ENCODE measurements around the gene MPP1. TPM values are rescaled to one million over a fixed set of nuclear protein-coding genes. Genes with fewer than 3 reads are reported as not detected.

Gene MPP1
- polyA plus RNA-seq, 2 of the 4 experiments (the other 2 are of a cell fraction): 10.7 to 14.3 TPM

DNA sequence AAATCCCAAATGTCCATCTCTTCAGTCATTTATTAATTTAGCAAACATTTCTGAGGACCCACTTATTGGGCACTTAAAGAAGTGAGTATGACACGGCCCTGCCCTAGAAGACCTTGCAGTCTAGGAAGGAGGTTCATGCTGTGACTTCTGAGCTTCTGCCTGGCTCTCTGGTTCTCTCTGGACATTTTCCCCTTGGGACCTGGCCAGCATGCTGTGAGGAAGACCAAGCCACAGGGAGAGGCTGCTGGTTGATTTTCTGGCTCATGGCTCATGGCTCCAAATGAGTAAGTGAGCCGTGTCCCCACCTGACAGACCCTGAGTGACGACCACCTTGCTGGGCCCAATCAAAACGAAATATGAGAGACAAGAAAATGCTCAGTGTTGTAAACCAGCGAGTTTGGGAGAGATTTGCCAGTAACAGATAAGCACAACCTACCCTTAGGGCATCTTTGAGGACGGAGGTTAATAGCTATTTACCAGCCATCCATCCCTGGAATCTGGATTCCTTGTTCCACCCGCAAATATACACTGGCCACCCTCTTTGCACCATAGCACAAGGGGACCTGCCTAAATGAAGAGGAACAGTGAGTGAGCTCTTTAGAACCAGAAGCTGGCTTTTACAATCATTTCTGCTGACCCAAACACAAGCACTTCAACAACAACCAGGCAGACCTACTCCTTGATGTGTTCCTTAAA, 876 bp downstream of the MPP1 start:
- FAIRE-seq (no peak), DNase-seq (ENCODE audit: low read depth in 1 of 2, low spot score in 1 of 2) (no peak), ATAC-seq (no peak)
- Histone ChIP-seq H3K4me1 (peaks cover 24% of the 10 kb centered on the region), H3K27ac (peak overlapping the region in 1 of 2 experiments; percentile 85; a peak in 4 of 6 replicates), H3K4me2 (peak overlapping the region; percentile 88), H3K4me3 (peak overlapping the region; percentile 59), H3K9me3 (0 out of 3 replicates have a peak, but pooled peaks cover 6% of the 10 kb centered on the region)
- CTCF ChIA-PET: interaction anchor here (0.7 kb wide), 1 partner anchor 19 kb away, joined by 5 read pairs; no protein-coding TSS in a partner anchor
- TF ChIP-seq, protein P1, sequence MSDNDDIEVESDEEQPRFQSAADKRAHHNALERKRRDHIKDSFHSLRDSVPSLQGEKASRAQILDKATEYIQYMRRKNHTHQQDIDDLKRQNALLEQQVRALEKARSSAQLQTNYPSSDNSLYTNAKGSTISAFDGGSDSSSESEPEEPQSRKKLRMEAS (IDR thresholded peaks at IDR 0.05): no peak
- TF ChIP-seq GATA3 (IDR thresholded peaks at IDR 0.05; ENCODE audit: borderline replicate concordance) (no peak), RFX5 (IDR thresholded peaks at IDR 0.05) (no peak), KDM1A (IDR thresholded peaks at IDR 0.05; ENCODE audit: low read depth) (no peak), POLR2AphosphoS2 (conservative IDR thresholded peaks at IDR 0.05; ENCODE audit: low read length) (no peak), TFCP2L1 (CRISPR knock-in tag; IDR thresholded peaks at IDR 0.05) (no peak), MAFK (IDR thresholded peaks at IDR 0.05; ENCODE audit: partially characterized antibody) (no peak), HDAC2 (IDR thresholded peaks at IDR 0.05) (no peak), POLR2A (IDR thresholded peaks at IDR 0.05; ENCODE audit: low read length) (no peak), EP300 (IDR thresholded peaks at IDR 0.05) (no peak), ZC3H11A (IDR thresholded peaks at IDR 0.05) (no peak), CHD2 (IDR thresholded peaks at IDR 0.05; ENCODE audit: low read length, partially characterized antibody) (no peak)
- TF ChIP-seq, protein P2, sequence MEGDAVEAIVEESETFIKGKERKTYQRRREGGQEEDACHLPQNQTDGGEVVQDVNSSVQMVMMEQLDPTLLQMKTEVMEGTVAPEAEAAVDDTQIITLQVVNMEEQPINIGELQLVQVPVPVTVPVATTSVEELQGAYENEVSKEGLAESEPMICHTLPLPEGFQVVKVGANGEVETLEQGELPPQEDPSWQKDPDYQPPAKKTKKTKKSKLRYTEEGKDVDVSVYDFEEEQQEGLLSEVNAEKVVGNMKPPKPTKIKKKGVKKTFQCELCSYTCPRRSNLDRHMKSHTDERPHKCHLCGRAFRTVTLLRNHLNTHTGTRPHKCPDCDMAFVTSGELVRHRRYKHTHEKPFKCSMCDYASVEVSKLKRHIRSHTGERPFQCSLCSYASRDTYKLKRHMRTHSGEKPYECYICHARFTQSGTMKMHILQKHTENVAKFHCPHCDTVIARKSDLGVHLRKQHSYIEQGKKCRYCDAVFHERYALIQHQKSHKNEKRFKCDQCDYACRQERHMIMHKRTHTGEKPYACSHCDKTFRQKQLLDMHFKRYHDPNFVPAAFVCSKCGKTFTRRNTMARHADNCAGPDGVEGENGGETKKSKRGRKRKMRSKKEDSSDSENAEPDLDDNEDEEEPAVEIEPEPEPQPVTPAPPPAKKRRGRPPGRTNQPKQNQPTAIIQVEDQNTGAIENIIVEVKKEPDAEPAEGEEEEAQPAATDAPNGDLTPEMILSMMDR (IDR thresholded peaks at IDR 0.05): no peak
- TF ChIP-seq, protein P3, sequence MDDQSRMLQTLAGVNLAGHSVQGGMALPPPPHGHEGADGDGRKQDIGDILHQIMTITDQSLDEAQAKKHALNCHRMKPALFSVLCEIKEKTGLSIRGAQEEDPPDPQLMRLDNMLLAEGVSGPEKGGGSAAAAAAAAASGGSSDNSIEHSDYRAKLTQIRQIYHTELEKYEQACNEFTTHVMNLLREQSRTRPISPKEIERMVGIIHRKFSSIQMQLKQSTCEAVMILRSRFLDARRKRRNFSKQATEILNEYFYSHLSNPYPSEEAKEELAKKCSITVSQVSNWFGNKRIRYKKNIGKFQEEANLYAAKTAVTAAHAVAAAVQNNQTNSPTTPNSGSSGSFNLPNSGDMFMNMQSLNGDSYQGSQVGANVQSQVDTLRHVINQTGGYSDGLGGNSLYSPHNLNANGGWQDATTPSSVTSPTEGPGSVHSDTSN (IDR thresholded peaks at IDR 0.05): no peak
- TF ChIP-seq, protein P4, sequence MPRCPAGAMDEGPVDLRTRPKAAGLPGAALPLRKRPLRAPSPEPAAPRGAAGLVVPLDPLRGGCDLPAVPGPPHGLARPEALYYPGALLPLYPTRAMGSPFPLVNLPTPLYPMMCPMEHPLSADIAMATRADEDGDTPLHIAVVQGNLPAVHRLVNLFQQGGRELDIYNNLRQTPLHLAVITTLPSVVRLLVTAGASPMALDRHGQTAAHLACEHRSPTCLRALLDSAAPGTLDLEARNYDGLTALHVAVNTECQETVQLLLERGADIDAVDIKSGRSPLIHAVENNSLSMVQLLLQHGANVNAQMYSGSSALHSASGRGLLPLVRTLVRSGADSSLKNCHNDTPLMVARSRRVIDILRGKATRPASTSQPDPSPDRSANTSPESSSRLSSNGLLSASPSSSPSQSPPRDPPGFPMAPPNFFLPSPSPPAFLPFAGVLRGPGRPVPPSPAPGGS (IDR thresholded peaks at IDR 0.05): no peak
- TF ChIP-seq, protein P5, sequence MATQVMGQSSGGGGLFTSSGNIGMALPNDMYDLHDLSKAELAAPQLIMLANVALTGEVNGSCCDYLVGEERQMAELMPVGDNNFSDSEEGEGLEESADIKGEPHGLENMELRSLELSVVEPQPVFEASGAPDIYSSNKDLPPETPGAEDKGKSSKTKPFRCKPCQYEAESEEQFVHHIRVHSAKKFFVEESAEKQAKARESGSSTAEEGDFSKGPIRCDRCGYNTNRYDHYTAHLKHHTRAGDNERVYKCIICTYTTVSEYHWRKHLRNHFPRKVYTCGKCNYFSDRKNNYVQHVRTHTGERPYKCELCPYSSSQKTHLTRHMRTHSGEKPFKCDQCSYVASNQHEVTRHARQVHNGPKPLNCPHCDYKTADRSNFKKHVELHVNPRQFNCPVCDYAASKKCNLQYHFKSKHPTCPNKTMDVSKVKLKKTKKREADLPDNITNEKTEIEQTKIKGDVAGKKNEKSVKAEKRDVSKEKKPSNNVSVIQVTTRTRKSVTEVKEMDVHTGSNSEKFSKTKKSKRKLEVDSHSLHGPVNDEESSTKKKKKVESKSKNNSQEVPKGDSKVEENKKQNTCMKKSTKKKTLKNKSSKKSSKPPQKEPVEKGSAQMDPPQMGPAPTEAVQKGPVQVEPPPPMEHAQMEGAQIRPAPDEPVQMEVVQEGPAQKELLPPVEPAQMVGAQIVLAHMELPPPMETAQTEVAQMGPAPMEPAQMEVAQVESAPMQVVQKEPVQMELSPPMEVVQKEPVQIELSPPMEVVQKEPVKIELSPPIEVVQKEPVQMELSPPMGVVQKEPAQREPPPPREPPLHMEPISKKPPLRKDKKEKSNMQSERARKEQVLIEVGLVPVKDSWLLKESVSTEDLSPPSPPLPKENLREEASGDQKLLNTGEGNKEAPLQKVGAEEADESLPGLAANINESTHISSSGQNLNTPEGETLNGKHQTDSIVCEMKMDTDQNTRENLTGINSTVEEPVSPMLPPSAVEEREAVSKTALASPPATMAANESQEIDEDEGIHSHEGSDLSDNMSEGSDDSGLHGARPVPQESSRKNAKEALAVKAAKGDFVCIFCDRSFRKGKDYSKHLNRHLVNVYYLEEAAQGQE (IDR thresholded peaks at IDR 0.05): no peak
- TF ChIP-seq, protein P6, sequence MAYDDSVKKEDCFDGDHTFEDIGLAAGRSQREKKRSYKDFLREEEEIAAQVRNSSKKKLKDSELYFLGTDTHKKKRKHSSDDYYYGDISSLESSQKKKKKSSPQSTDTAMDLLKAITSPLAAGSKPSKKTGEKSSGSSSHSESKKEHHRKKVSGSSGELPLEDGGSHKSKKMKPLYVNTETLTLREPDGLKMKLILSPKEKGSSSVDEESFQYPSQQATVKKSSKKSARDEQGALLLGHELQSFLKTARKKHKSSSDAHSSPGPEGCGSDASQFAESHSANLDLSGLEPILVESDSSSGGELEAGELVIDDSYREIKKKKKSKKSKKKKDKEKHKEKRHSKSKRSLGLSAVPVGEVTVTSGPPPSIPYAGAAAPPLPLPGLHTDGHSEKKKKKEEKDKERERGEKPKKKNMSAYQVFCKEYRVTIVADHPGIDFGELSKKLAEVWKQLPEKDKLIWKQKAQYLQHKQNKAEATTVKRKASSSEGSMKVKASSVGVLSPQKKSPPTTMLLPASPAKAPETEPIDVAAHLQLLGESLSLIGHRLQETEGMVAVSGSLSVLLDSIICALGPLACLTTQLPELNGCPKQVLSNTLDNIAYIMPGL (CRISPR knock-in tag; IDR thresholded peaks at IDR 0.05; ENCODE audit: borderline replicate concordance): no peak
- 67% methylated on average over 7 of the region's 7 CpGs for WGBS (ENCODE audit: missing lambda C conversion rate)
- POLR2A ChIA-PET: interaction anchor here (0.7 to 1.4 kb wide), 2 partner anchors 42 to 392 kb away, joined by 3 to 8 read pairs; partner anchors contain the start of gene DKC1
